HL-60 (cell line): ENCODE data around the gene GRM8.

Experiments used
- GABPA ChIP-seq: IDR thresholded peaks from 2 replicates; pipeline ENCODE4 v1.6.1; 2012; ENCODE audit warnings: low read depth
- POLR2AphosphoS5 ChIP-seq: IDR thresholded peaks from 2 replicates; pipeline ENCODE4 v1.6.1; 2012; ENCODE audit warnings: low read depth
- TF ChIP-seq, protein P1 (sequence below): IDR thresholded peaks from one replicate; pipeline ENCODE4 v1.5.1; 2011; ENCODE audit warnings: low read length, control low read depth, inconsistent platforms; ENCODE audit not compliant: insufficient read depth
- TF ChIP-seq, protein P2 (sequence below): IDR thresholded peaks from 2 replicates; pipeline ENCODE4 v1.6.1; 2012; ENCODE audit warnings: low read depth; ENCODE audit not compliant: insufficient replicate concordance

DNA sequence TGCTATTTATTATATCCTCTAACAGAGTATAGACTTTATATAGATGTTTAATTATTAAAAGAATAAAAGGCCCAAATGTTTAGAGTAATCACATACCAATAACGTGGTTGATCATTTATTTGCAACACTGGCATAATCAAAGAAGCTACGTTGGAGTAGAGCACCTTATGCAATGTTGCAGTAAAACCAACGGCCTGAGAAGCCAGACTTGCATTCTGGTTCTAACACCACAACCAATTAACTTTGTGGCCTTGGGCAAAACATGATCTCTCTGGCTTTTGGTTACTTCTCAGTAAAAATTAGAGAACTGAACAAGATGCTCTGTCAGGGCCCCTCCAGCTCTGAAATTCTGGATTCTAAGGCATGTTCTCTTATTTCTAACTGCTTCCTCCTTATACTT lies 476.2 kb downstream of the GRM8 start:
- TF ChIP-seq, protein P1, sequence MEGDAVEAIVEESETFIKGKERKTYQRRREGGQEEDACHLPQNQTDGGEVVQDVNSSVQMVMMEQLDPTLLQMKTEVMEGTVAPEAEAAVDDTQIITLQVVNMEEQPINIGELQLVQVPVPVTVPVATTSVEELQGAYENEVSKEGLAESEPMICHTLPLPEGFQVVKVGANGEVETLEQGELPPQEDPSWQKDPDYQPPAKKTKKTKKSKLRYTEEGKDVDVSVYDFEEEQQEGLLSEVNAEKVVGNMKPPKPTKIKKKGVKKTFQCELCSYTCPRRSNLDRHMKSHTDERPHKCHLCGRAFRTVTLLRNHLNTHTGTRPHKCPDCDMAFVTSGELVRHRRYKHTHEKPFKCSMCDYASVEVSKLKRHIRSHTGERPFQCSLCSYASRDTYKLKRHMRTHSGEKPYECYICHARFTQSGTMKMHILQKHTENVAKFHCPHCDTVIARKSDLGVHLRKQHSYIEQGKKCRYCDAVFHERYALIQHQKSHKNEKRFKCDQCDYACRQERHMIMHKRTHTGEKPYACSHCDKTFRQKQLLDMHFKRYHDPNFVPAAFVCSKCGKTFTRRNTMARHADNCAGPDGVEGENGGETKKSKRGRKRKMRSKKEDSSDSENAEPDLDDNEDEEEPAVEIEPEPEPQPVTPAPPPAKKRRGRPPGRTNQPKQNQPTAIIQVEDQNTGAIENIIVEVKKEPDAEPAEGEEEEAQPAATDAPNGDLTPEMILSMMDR, result no peak
- TF ChIP-seq, protein P2, sequence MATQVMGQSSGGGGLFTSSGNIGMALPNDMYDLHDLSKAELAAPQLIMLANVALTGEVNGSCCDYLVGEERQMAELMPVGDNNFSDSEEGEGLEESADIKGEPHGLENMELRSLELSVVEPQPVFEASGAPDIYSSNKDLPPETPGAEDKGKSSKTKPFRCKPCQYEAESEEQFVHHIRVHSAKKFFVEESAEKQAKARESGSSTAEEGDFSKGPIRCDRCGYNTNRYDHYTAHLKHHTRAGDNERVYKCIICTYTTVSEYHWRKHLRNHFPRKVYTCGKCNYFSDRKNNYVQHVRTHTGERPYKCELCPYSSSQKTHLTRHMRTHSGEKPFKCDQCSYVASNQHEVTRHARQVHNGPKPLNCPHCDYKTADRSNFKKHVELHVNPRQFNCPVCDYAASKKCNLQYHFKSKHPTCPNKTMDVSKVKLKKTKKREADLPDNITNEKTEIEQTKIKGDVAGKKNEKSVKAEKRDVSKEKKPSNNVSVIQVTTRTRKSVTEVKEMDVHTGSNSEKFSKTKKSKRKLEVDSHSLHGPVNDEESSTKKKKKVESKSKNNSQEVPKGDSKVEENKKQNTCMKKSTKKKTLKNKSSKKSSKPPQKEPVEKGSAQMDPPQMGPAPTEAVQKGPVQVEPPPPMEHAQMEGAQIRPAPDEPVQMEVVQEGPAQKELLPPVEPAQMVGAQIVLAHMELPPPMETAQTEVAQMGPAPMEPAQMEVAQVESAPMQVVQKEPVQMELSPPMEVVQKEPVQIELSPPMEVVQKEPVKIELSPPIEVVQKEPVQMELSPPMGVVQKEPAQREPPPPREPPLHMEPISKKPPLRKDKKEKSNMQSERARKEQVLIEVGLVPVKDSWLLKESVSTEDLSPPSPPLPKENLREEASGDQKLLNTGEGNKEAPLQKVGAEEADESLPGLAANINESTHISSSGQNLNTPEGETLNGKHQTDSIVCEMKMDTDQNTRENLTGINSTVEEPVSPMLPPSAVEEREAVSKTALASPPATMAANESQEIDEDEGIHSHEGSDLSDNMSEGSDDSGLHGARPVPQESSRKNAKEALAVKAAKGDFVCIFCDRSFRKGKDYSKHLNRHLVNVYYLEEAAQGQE, result no peak
- TF ChIP-seq POLR2AphosphoS5, result no peak
- TF ChIP-seq GABPA, result no peak
